ENCODE data around the gene GPN1. TPM values are rescaled to one million over a fixed set of nuclear protein-coding genes. Genes with fewer than 3 reads are reported as not detected.
"Not testable (repeated sequence)": the region's sequence is repeated elsewhere in the genome, so short reads cannot be mapped to it uniquely, and the experiment has no call there.

GPN1 gene
- total RNA-seq, 1 experiment from 2014 or later, result 61.1 TPM

- BruUV-seq (replicated peaks), result no TSS peak
- no peak for DNase-seq (ENCODE audit: low spot score)
- ChIA-PET POLR2A (ENCODE audit: low non-redundant PET) (no interaction called here), CTCF (no interaction called here)
- no peak overlapping the region for H3K27ac ChIP-seq (ENCODE audit: low read depth, low read length, poor library complexity, severe bottlenecking)
- TF ChIP-seq EZH2 (IDR thresholded peaks at IDR 0.05; ENCODE audit: borderline replicate concordance, low read depth, low read length, poor library complexity, severe bottlenecking) (no peak), CTCF (conservative IDR thresholded peaks at IDR 0.05; ENCODE audit: low read depth, low read length) (no peak)
- no peak overlapping the region for H3K4me3 ChIP-seq (ENCODE audit: low read depth, low read length, poor library complexity, severe bottlenecking)
- intact Hi-C loops (cut with micrococcal nuclease; ENCODE audit: unreplicated experiment), result no loop called here
- H3K9me3 ChIP-seq (ENCODE audit: low read depth, low read length, poor library complexity, severe bottlenecking), result peaks cover 9% of the 10 kb centered on the region
- H3K4me1 ChIP-seq (ENCODE audit: insufficient read depth, low read length, poor library complexity, severe bottlenecking), result no peaks in the 10 kb centered on the region
- no peaks in the 10 kb centered on the region for H3K27me3 ChIP-seq (replicated peaks; ENCODE audit: insufficient read depth, low read depth, low read length, poor library complexity)
- no peaks in the 10 kb centered on the region for H3K36me3 ChIP-seq (ENCODE audit: insufficient read depth, low read length, poor library complexity, severe bottlenecking)
Observed at GRCh38 chr2:27593240-27593639, 35.6 kb upstream of the GPN1 start.

DNA sequence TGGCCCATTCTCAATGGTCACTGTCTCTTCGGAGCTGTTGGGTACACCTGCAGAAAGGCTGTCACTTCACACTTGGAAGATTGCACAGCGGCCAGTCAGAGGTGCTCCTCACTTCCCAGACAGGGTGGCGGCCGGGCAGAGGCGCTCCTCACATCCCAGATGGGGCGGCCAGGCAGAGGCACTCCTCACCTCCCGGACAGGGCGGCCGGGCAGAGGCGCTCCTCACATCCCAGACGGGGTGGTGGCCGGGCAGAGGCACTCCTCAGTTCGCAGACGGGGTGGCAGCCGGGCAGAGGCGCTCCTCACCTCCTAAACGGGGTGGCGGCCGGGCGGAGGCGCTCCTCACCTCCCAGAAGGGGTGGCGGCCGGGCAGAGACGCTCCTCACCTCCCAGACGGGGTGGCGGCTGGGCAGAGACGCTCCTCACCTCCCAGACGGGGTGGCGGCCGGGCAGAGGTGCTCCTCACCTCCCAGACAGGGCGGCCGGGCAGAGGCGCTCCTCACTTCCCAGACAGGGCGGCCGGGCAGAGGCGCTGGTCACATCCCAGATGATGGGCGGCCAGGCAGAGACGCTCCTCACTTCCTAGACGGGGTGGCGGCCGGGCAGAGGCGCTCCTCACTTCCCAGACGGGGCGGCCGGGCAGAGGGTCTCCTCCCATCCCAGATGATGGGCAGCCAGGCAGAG, 34.7 kb upstream of the GPN1 start:
- not testable (repeated sequence) for H3K27me3 ChIP-seq (replicated peaks; ENCODE audit: insufficient read depth, low read depth, low read length, poor library complexity)

GRCh38 chr2:27595412-27595811, 33.4 kb upstream of the GPN1 start:
- H3K4me1 ChIP-seq (ENCODE audit: insufficient read depth, low read length, poor library complexity, severe bottlenecking); H3K27me3 ChIP-seq (replicated peaks; ENCODE audit: insufficient read depth, low read depth, low read length, poor library complexity); DNase-seq (ENCODE audit: low spot score); H3K27ac ChIP-seq (ENCODE audit: low read depth, low read length, poor library complexity, severe bottlenecking); intact Hi-C loops (cut with micrococcal nuclease; ENCODE audit: unreplicated experiment); H3K9me3 ChIP-seq (ENCODE audit: low read depth, low read length, poor library complexity, severe bottlenecking); POLR2A ChIA-PET (ENCODE audit: low non-redundant PET); H3K4me3 ChIP-seq (ENCODE audit: low read depth, low read length, poor library complexity, severe bottlenecking); CTCF ChIA-PET; BruUV-seq (replicated peaks); H3K36me3 ChIP-seq (ENCODE audit: insufficient read depth, low read length, poor library complexity, severe bottlenecking): not testable (repeated sequence)

More for the DNA sequence above, 34.7 kb upstream of the GPN1 start:
- H3K4me3 ChIP-seq (ENCODE audit: low read depth, low read length, poor library complexity, severe bottlenecking); BruUV-seq (replicated peaks); POLR2A ChIA-PET (ENCODE audit: low non-redundant PET); intact Hi-C loops (cut with micrococcal nuclease; ENCODE audit: unreplicated experiment); H3K4me1 ChIP-seq (ENCODE audit: insufficient read depth, low read length, poor library complexity, severe bottlenecking); CTCF ChIA-PET; H3K27ac ChIP-seq (ENCODE audit: low read depth, low read length, poor library complexity, severe bottlenecking); H3K36me3 ChIP-seq (ENCODE audit: insufficient read depth, low read length, poor library complexity, severe bottlenecking); DNase-seq (ENCODE audit: low spot score); H3K9me3 ChIP-seq (ENCODE audit: low read depth, low read length, poor library complexity, severe bottlenecking): not testable (repeated sequence)

DNA sequence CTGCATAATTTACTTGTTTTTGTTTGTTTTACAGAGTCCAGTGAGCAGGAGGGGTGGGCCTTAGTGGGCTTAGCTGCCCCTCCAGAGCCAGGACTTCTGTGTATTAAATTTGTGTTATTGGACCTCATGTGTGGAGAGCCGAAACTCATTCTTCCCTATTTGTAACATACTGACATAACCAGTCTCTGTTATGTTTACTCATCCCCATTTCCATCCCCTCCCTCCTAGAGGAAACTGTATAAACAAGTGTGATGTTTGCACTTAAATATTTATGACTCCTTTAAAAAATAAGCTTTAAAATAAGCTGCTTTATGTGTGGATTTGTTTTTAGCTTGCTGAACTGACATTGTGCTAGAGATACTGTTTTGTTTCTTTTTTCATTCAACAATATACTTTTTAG, 32.2 kb upstream of the GPN1 start:
- no peaks in the 10 kb centered on the region for H3K36me3 ChIP-seq (ENCODE audit: insufficient read depth, low read length, poor library complexity, severe bottlenecking)
- ChIA-PET POLR2A (ENCODE audit: low non-redundant PET) (no interaction called here), CTCF (no interaction called here)
- H3K4me3 ChIP-seq (ENCODE audit: low read depth, low read length, poor library complexity, severe bottlenecking), result no peak overlapping the region
- H3K4me1 ChIP-seq (ENCODE audit: insufficient read depth, low read length, poor library complexity, severe bottlenecking), result no peaks in the 10 kb centered on the region
- H3K9me3 ChIP-seq (ENCODE audit: low read depth, low read length, poor library complexity, severe bottlenecking), result no peaks in the 10 kb centered on the region
- no peak for DNase-seq (ENCODE audit: low spot score)
- intact Hi-C loops (cut with micrococcal nuclease; ENCODE audit: unreplicated experiment), result no loop called here
- H3K27me3 ChIP-seq (replicated peaks; ENCODE audit: insufficient read depth, low read depth, low read length, poor library complexity), result no peaks in the 10 kb centered on the region
- H3K27ac ChIP-seq (ENCODE audit: low read depth, low read length, poor library complexity, severe bottlenecking), result no peak overlapping the region
- TF ChIP-seq EZH2 (IDR thresholded peaks at IDR 0.05; ENCODE audit: borderline replicate concordance, low read depth, low read length, poor library complexity, severe bottlenecking) (no peak), CTCF (conservative IDR thresholded peaks at IDR 0.05; ENCODE audit: low read depth, low read length) (no peak)
- BruUV-seq (replicated peaks), result no TSS peak

Measured in A673 (cell line).